ENCODE measurements around the gene COP1. TPM values are rescaled to one million over a fixed set of nuclear protein-coding genes. Genes with fewer than 3 reads are reported as not detected.

The COP1 gene
- total and polyA plus RNA-seq, 2 of the 13 experiments (the other 11 are each of a cell fraction or from before 2014, with no cell fraction given) = 20.5 to 51.3 TPM

DNA sequence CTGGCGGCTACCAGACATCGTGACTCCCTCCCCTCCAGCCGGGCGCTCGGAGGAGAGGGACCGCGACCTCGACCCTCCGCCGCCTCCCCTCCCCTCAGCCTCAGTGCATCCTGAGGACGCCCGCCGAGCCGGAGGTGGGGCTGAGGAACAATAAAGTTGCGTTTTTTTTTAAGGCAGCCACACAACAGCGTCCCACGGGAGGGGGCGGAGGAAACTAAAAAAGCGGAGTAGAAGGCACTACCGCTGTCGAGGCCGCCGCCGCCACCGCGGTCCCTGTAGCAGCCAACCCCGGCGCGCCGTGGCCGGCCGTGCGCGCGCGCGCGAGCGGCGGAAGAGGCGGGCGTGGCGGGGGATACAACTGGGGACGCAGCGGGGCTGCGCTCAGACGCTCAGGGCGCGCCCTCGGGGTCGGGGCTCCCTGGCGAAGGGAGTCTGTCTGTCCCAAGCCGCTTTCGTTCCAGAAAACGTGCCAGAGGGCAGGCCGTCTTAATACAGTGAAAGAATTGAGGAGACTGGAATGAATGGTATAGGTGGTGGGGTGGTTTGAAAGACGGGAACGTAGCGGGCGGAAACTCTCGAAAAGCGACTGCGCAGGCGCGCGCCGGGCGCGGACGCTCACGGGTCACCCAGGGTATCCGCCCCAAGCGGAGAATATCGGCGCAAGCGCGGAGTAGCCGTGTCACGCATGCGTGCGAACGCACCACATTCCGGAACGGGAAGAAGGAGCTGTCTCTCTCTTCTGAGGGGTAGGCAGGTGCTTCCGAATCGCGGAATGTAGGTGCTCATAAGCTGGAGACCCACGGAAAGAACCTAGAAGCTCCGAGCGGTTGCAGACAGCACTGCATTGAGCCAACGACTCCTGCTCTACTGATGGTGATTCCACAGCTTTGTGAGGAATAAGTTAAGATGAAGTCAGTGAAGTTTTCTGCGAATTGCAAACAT is at the start of gene COP1 (continued):
- TF ChIP-seq, protein P1, sequence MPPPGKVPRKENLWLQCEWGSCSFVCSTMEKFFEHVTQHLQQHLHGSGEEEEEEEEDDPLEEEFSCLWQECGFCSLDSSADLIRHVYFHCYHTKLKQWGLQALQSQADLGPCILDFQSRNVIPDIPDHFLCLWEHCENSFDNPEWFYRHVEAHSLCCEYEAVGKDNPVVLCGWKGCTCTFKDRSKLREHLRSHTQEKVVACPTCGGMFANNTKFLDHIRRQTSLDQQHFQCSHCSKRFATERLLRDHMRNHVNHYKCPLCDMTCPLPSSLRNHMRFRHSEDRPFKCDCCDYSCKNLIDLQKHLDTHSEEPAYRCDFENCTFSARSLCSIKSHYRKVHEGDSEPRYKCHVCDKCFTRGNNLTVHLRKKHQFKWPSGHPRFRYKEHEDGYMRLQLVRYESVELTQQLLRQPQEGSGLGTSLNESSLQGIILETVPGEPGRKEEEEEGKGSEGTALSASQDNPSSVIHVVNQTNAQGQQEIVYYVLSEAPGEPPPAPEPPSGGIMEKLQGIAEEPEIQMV (CRISPR knock-in tag; IDR thresholded peaks at IDR 0.05; ENCODE audit: low read depth) = peak; percentile 87; the same call in 1 of the 2 replicates
- no peak for TF ChIP-seq ZSCAN30 (CRISPR knock-in tag; IDR thresholded peaks at IDR 0.05)
- no peak for TF ChIP-seq TBL1XR1 (IDR thresholded peaks at IDR 0.05; ENCODE audit: borderline replicate concordance, low read length, partially characterized antibody)
- TF ChIP-seq ZNF10 (CRISPR knock-in tag; IDR thresholded peaks at IDR 0.05; ENCODE audit: borderline replicate concordance, low read depth) = no peak
- TF ChIP-seq KLF12 (CRISPR knock-in tag; IDR thresholded peaks at IDR 0.05; ENCODE audit: borderline replicate concordance) = no peak; the same call in 1 of the 2 replicates
- peak; percentile 60; the same call in 1 of the 2 replicates for TF ChIP-seq CHCHD3 (CRISPR knock-in tag; IDR thresholded peaks at IDR 0.05)
- TF ChIP-seq, protein P2, sequence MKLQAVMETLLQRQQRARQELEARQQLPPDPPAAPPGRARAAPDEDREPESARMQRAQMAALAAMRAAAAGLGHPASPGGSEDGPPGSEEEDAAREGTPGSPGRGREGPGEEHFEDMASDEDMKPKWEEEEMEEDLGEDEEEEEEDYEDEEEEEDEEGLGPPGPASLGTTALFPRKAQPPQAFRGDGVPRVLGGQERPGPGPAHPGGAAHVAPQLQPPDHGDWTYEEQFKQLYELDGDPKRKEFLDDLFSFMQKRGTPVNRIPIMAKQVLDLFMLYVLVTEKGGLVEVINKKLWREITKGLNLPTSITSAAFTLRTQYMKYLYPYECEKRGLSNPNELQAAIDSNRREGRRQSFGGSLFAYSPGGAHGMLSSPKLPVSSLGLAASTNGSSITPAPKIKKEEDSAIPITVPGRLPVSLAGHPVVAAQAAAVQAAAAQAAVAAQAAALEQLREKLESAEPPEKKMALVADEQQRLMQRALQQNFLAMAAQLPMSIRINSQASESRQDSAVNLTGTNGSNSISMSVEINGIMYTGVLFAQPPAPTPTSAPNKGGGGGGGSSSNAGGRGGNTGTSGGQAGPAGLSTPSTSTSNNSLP (IDR thresholded peaks at IDR 0.05; ENCODE audit: low read depth, low read length) = no peak
- TF ChIP-seq MIXL1 (CRISPR knock-in tag; IDR thresholded peaks at IDR 0.05) = no peak
- TF ChIP-seq SOX5 (CRISPR knock-in tag; IDR thresholded peaks at IDR 0.05; ENCODE audit: borderline replicate concordance) = 0 out of 2 replicates have a peak, but pooled peaks have one; percentile 7
- TF ChIP-seq, protein P3, sequence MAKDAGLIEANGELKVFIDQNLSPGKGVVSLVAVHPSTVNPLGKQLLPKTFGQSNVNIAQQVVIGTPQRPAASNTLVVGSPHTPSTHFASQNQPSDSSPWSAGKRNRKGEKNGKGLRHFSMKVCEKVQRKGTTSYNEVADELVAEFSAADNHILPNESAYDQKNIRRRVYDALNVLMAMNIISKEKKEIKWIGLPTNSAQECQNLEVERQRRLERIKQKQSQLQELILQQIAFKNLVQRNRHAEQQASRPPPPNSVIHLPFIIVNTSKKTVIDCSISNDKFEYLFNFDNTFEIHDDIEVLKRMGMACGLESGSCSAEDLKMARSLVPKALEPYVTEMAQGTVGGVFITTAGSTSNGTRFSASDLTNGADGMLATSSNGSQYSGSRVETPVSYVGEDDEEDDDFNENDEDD (CRISPR knock-in tag; IDR thresholded peaks at IDR 0.05; ENCODE audit: borderline replicate concordance) = peak; percentile 93
- TF ChIP-seq CAMTA2 (CRISPR knock-in tag; IDR thresholded peaks at IDR 0.05; ENCODE audit: borderline replicate concordance) = 0 out of 2 replicates have a peak, but pooled peaks have one; percentile 40
- 0 out of 2 replicates have a peak, but pooled peaks have one; percentile 66 for TF ChIP-seq ZNF224 (CRISPR knock-in tag; IDR thresholded peaks at IDR 0.05)
- TF ChIP-seq ZNF12 (CRISPR knock-in tag; IDR thresholded peaks at IDR 0.05) = no peak
- no peak for TF ChIP-seq ZNF558 (CRISPR knock-in tag; IDR thresholded peaks at IDR 0.05; ENCODE audit: borderline replicate concordance)
- no peak; the same call in 1 of the 2 replicates for TF ChIP-seq NFIC (IDR thresholded peaks at IDR 0.05; ENCODE audit: low read length)
- TF ChIP-seq, protein P4, sequence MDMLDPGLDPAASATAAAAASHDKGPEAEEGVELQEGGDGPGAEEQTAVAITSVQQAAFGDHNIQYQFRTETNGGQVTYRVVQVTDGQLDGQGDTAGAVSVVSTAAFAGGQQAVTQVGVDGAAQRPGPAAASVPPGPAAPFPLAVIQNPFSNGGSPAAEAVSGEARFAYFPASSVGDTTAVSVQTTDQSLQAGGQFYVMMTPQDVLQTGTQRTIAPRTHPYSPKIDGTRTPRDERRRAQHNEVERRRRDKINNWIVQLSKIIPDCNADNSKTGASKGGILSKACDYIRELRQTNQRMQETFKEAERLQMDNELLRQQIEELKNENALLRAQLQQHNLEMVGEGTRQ (IDR thresholded peaks at IDR 0.05; ENCODE audit: low read depth, low read length) = no peak
- TF ChIP-seq, protein P4 (CRISPR knock-in tag; IDR thresholded peaks at IDR 0.05; ENCODE audit: borderline replicate concordance) = no peak
- 0 out of 2 replicates have a peak, but pooled peaks have one; percentile 3 for TF ChIP-seq GATAD2A (CRISPR knock-in tag; IDR thresholded peaks at IDR 0.05)
- TF ChIP-seq NPAS2 (CRISPR knock-in tag; IDR thresholded peaks at IDR 0.05; ENCODE audit: borderline replicate concordance) = no peak
- TF ChIP-seq AGO1 (IDR thresholded peaks at IDR 0.05; ENCODE audit: low read depth, low read length, poor library complexity, severe bottlenecking) = peak; percentile 22
- no peak for TF ChIP-seq SETDB1 (CRISPR knock-in tag; IDR thresholded peaks at IDR 0.05; ENCODE audit: borderline replicate concordance)
- peak; percentile 87 for TF ChIP-seq KAT8 (CRISPR knock-in tag; IDR thresholded peaks at IDR 0.05)
- no peak for TF ChIP-seq SMARCC2 (IDR thresholded peaks at IDR 0.05)
- TF ChIP-seq TCF7L2 (IDR thresholded peaks at IDR 0.05; ENCODE audit: low read depth, low read length) = no peak

All from HepG2 (cell line).